OCI-LY1 (cell line): ENCODE results near the gene SUN1.
"Not testable (repeated sequence)": the region's sequence is repeated elsewhere in the genome, so short reads cannot be mapped to it uniquely, and the experiment has no call there.

Source experiments
- EZH2 ChIP-seq: fragments of 200-600 bp; sonication (generic), shearing (Covaris generic); IDR thresholded peaks from 2 replicates; pipeline ENCODE4 v1.8.0; 2017; ENCODE audit warnings: borderline replicate concordance, mixed run types, mild to moderate bottlenecking, antibody characterized with exemption, low read length, moderate library complexity, mixed read lengths
- TF ChIP-seq, protein P1 (sequence below): fragments of 200-600 bp; sonication (generic), shearing (Covaris generic); IDR thresholded peaks from 2 replicates; pipeline ENCODE4 v1.5.1; 2017; ENCODE audit warnings: mild to moderate bottlenecking, antibody characterized with exemption, low read length, moderate library complexity, mixed read lengths

GRCh38 chr7:924042-924441 lies 91.8 kb downstream of the SUN1 start:
- TF ChIP-seq, protein P1, sequence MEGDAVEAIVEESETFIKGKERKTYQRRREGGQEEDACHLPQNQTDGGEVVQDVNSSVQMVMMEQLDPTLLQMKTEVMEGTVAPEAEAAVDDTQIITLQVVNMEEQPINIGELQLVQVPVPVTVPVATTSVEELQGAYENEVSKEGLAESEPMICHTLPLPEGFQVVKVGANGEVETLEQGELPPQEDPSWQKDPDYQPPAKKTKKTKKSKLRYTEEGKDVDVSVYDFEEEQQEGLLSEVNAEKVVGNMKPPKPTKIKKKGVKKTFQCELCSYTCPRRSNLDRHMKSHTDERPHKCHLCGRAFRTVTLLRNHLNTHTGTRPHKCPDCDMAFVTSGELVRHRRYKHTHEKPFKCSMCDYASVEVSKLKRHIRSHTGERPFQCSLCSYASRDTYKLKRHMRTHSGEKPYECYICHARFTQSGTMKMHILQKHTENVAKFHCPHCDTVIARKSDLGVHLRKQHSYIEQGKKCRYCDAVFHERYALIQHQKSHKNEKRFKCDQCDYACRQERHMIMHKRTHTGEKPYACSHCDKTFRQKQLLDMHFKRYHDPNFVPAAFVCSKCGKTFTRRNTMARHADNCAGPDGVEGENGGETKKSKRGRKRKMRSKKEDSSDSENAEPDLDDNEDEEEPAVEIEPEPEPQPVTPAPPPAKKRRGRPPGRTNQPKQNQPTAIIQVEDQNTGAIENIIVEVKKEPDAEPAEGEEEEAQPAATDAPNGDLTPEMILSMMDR, result not testable (repeated sequence)
- TF ChIP-seq EZH2, result not testable (repeated sequence)
